LHCN-M2 (cell line): ENCODE measurements around the gene SERPINE1. TPM values are rescaled to one million over a fixed set of nuclear protein-coding genes. Genes with fewer than 3 reads are reported as not detected.

Source experiments
- DNase-seq: peaks from one replicate; pipeline ENCODE4 v3.0.0-alpha.2; 2012; ENCODE audit warnings: low read depth
- total RNA-seq: library from RNA; depleted of rRNA; stranded (reverse); fragments of >200 nt; gene quantifications from 2 replicates; pipeline ENCODE4 v1.2.3, GENCODE V29; 2014; rRNA removed

The SERPINE1 gene
- total RNA-seq, 1 experiment from 2014 or later = 1,980 TPM

DNA sequence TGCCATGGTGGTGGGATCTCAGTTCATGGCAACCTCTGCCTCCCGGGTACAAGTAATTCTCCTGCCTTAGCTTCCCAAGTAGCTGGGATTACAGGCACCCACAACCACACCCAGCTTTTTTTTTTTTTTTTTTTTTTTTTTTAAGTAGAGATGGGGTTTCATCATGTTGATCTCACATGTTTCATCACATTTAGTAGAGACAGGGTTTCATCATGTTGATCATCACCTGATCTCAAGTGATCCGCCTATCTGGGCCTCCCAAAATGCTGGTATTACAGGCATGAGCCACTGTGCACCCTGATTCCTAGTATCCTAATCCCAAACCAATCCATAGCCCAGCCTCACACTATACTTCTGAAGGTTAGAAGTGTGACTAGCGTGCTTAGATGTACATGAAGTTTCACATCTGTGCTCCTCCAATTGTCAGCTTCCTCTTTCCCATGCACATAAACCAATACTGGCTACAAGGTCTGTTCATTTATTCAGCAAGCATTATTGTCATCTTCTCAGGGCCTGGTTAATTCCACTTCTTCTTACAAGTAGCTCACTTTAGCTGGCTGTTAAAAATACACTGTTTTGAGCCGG lies 60.0 kb downstream of the SERPINE1 start:
- no peak for DNase-seq

Other genes starting within 250 kb of the SERPINE1 start
- gene UFSP1, start 237.4 kb upstream of the SERPINE1 start, total RNA-seq = 6.7 and 7.6 TPM in 2 replicates
- 0.46 TPM in 1 of 2 replicates, not detected in the other for gene ACHE, start 231.2 kb upstream of the SERPINE1 start, total RNA-seq
- not detected in 2 replicates for gene MUC3A, start 177.6 kb upstream of the SERPINE1 start, total RNA-seq
- 2.1 and 2.8 TPM in 2 replicates for gene MUC12, start 157.5 kb upstream of the SERPINE1 start, total RNA-seq
- not detected in 2 replicates for gene MUC17, start 107.0 kb upstream of the SERPINE1 start, total RNA-seq
- 14.5 and 16.2 TPM in 2 replicates for gene TRIM56, start 41.6 kb upstream of the SERPINE1 start, total RNA-seq
- gene AP1S1, start 27.4 kb downstream of the SERPINE1 start, total RNA-seq = 286 and 412 TPM in 2 replicates
- 0.45 and 0.69 TPM in 2 replicates for gene VGF, start 38.5 kb downstream of the SERPINE1 start, total RNA-seq
- not detected in 2 replicates for gene NAT16, start 53.2 kb downstream of the SERPINE1 start, total RNA-seq
- not detected in 2 replicates for gene MOGAT3, start 73.9 kb downstream of the SERPINE1 start, total RNA-seq
- gene PLOD3, start 90.5 kb downstream of the SERPINE1 start, total RNA-seq = 135 and 163 TPM in 2 replicates
- 116 and 134 TPM in 2 replicates for gene ZNHIT1, start 91.1 kb downstream of the SERPINE1 start, total RNA-seq
- gene CLDN15, start 110.7 kb downstream of the SERPINE1 start, total RNA-seq = 4.7 and 6.0 TPM in 2 replicates
- 318 TPM in 2 replicates for gene FIS1, start 118.0 kb downstream of the SERPINE1 start, total RNA-seq
- 41.2 and 44.5 TPM in 2 replicates for gene IFT22, start 194.7 kb downstream of the SERPINE1 start, total RNA-seq
- gene COL26A1, start 235.8 kb downstream of the SERPINE1 start, total RNA-seq = not detected in 2 replicates